GM12865 (cell line): ENCODE measurements around the gene GPR162.
A peak's percentile ranks its signal among the peaks of the same experiment; 100 is the strongest.
"Not testable (repeated sequence)": the region's sequence is repeated elsewhere in the genome, so short reads cannot be mapped to it uniquely, and the experiment has no call there.

Experiments used
- DNase-seq: peaks from one replicate; pipeline ENCODE4 v3.0.0; 2010; ENCODE audit warnings: low read depth
- H3K4me3 ChIP-seq: 2 replicates; pipeline ENCODE4 v1.5.1; 2011; ENCODE audit warnings: mild to moderate bottlenecking, low read depth, low read length, control low read depth
- CTCF ChIP-seq: IDR thresholded peaks from 2 replicates; pipeline ENCODE4 v1.5.1; 2011; ENCODE audit warnings: low read length, control low read depth, low read depth, inconsistent platforms; ENCODE audit not compliant: insufficient read depth; ENCODE audit errors: missing control alignments

The GPR162 gene

GRCh38 chr12:6863586-6864321 lies 42.1 kb downstream of the GPR162 start:
- no peak for DNase-seq
- no peak overlapping the region for H3K4me3 ChIP-seq
- TF ChIP-seq CTCF: no peak

DNA sequence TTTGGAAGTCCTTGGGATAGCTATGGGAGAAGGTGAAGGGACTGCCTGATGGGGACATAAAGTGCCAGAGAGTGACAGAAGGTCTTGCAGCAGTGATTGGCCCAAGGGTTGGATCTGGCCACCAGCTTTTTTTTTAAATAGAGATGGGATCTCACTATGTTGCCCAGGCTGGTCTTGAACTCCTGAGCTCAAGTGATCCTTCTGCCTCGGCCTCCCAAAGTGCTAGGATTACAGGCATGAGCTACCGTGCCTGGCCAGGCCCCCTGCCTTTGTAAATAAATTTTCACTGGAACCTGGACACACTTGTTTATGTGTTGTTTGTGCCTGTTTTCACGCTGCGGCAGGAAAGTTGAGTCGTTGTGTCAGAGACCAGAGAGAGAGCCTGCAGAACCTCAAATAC lies 43.7 kb downstream of the GPR162 start:
- H3K4me3 ChIP-seq: not testable (repeated sequence)

GRCh38 chr12:6866163-6866919 lies 44.7 kb downstream of the GPR162 start:
- no peak overlapping the region for H3K4me3 ChIP-seq
- TF ChIP-seq CTCF: no peak
- no peak for DNase-seq

More for the DNA sequence above, 43.7 kb downstream of the GPR162 start:
- DNase-seq: not testable (repeated sequence)

DNA sequence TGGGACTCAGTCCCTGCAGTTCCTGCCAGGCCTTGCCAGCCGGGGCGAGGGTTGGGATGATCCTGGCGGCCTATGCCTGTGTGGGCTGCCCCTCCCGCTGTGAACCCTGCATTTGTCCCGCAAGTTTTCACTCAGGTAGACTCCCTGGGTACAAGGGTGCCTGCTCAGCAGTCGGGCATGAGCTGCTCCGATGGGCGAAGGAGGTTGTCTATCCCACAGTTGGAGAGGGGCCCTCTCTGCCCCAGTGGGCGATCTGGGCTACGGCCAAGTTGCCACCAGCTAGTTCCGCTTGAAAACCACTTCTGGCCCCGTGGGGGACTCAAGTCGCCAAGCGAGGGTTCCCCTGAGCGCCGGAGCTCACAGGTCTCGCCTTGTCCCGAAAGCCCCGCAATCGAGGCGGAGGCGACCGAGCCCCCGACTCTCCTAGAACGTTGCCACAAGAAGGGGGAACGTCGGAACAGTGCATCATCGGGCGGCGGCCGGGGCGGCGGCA lies 45.3 kb downstream of the GPR162 start:
- no peak for TF ChIP-seq CTCF
- no peak for DNase-seq

GRCh38 chr12:6867413-6868210 lies 46.0 kb downstream of the GPR162 start, which contains the start of gene TPI1:
Gene TPI1 (plus strand): TSS chr12:6867531. CDS start chr12:6867567, 36 bp downstream.
- DNase-seq: peak; percentile 92
- no peak for TF ChIP-seq CTCF
- H3K4me3 ChIP-seq: peak within 1 kb of the TSS; percentile 97

More for the DNA sequence above, 45.3 kb downstream of the GPR162 start:
- H3K4me3 ChIP-seq: peak overlapping the region; percentile 97

GRCh38 chr12:6868211-6869048 lies 46.8 kb downstream of the GPR162 start:
- peak overlapping the region; percentile 97 for H3K4me3 ChIP-seq
- TF ChIP-seq CTCF: no peak
- DNase-seq: no peak
